Uterus (tissue), 2 donors: ENCODE data around the gene CD28.

Experiments used
- CTCF ChIP-seq, 4 experiments: fragments of 200-600 bp in 2 of 4; fragments of 450-650 bp in 2 of 4; sonication (generic) in 2 of 4; IDR thresholded peaks; one replicate each; pipeline ENCODE4 v1.5.1; 2016 to 2019; ENCODE audit warnings: antibody characterized with exemption in 4 of 4, mild to moderate bottlenecking in 2 of 4, moderate library complexity in 1 of 4
- POLR2A ChIP-seq, 2 donors: fragments of 450-650 bp; IDR thresholded peaks; one replicate each; pipeline ENCODE4 v1.6.1; 2016; ENCODE audit warnings: antibody characterized with exemption in 2 of 2, mild to moderate bottlenecking in 1 of 2, moderate library complexity in 1 of 2

GRCh38 chr2:203659331-203660049 lies 46.9 kb upstream of the CD28 start:
- TF ChIP-seq POLR2A (IDR thresholded peaks at IDR 0.05) (no peak), CTCF (IDR thresholded peaks at IDR 0.05) (no peak)
